ENCODE data around the gene PCTP.

DNA sequence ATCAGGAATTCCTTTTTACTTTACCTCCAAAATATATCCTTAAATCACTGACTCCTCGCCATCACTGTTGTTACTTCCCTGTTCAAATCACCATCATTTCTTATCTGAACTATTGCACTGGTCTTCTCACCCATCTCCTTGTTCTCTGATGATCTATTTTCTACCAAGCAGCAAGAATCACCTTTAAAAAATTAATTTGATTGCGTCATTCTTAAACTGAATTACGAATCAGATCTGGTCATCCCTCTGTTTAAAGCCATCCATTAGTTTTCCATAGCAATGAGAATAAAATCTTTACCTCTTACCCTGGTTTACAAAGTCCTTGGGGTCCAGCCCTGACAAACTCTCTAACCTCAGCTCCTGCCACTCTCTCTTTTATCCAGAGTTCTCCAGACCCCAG, 14.6 kb downstream of the PCTP start:
- TF ChIP-seq CTCF (IDR thresholded peaks at IDR 0.05 in 4 of 5, conservative IDR thresholded peaks at IDR 0.05 in 1 of 5) (no peak), POLR2A (IDR thresholded peaks at IDR 0.05) (no peak)

Data from gastrocnemius medialis (tissue), 4 donors.